HepG2 (cell line): Measurements from ENCODE around the gene CNTNAP1. TPM values are rescaled to one million over a fixed set of nuclear protein-coding genes. Genes with fewer than 3 reads are reported as not detected.

Experiments
- ATAC-seq: fragments of 200-7000 bp; cut with Tn5 transposase; 3 replicates; pipeline ENCODE4 v1.9.1; 2020; ENCODE audit warnings: mild to moderate bottlenecking, moderate library complexity
- BruUV-seq: library from RNA; stranded (reverse); fragments of 400-500 nt; replicated peaks from 2 replicates; lab custom pipeline; 2021; lab: Mats Ljungman, UMichigan
- CTCF ChIA-PET: fragments of 300-600 bp; formaldehyde crosslinking; extraction: SDS; loops from one replicate; lab custom pipeline; 2021; ENCODE audit warnings: low total read pairs, inconsistent platforms, low intra/inter-chr PET ratio; lab: Yijun Ruan, JAX
- POLR2A ChIA-PET: fragments of 350-600 bp; sonication (Branson Sonifier 250); formaldehyde crosslinking; loops from one replicate; lab custom pipeline; 2020; ENCODE audit warnings: antibody characterized with exemption, inconsistent platforms; lab: Yijun Ruan, JAX
- DNase-seq: peaks from one replicate; pipeline ENCODE4 v3.0.0-alpha.2; 2015; ENCODE audit warnings: low spot score
- FAIRE-seq: peaks from 3 replicates; lab custom pipeline; 2011; peaks lifted over from hg19 to GRCh38; lab: Jason Lieb, UNC
- H2AFZ ChIP-seq: one replicate; pipeline ENCODE4 v1.6.1; 2011; ENCODE audit warnings: low read length, inconsistent platforms
- H3K27ac ChIP-seq: fragments of 300-600 bp; 3 replicates; pipeline ENCODE4 v1.8.0; 2011; ENCODE audit warnings: mixed run types, mild to moderate bottlenecking, mixed read lengths, low read length, inconsistent platforms; ENCODE audit not compliant: insufficient read depth; ENCODE audit errors: extremely low read length
- H3K27me3 ChIP-seq, 2 experiments: fragments of 200-600 bp in 1 of 2; 2 replicates in 1 of 2; 3 replicates in 1 of 2; pipeline versions ENCODE4 v1.6.0 to v1.8.0; 2011; ENCODE audit warnings: low read length in 2 of 2, mild to moderate bottlenecking in 2 of 2, moderate library complexity in 2 of 2, inconsistent platforms in 1 of 2; ENCODE audit not compliant: insufficient read depth in 2 of 2, control insufficient read depth in 1 of 2
- H3K36me3 ChIP-seq, 2 experiments: fragments of 200-600 bp in 1 of 2; replicated peaks in 1 of 2; 2 replicates in 1 of 2; 3 replicates in 1 of 2; pipeline versions ENCODE4 v1.5.1 to v1.8.0; 2011; ENCODE audit warnings: low read length in 2 of 2, inconsistent platforms in 1 of 2; ENCODE audit not compliant: insufficient read depth in 2 of 2, control insufficient read depth in 1 of 2
- H3K4me1 ChIP-seq: 2 replicates; pipeline ENCODE4 v1.5.1; 2012; ENCODE audit warnings: low read length, inconsistent platforms; ENCODE audit not compliant: insufficient read depth
- H3K4me2 ChIP-seq: 2 replicates; pipeline ENCODE4 v1.6.0; 2011; ENCODE audit warnings: low read depth, low read length, inconsistent platforms
- H3K4me3 ChIP-seq, 3 experiments: fragments of 200-600 bp in 1 of 3; sonication (generic), shearing (Covaris generic) in 1 of 3; replicated peaks in 1 of 3; 2 replicates each; pipeline ENCODE4 v1.5.1; 2011 to 2016; ENCODE audit warnings: low read length in 3 of 3, inconsistent platforms in 2 of 3, low read depth in 2 of 3, mild to moderate bottlenecking in 2 of 3, control low read depth in 1 of 3, mixed read lengths in 1 of 3; ENCODE audit not compliant: insufficient read depth in 1 of 3
- H3K79me2 ChIP-seq: one replicate; pipeline ENCODE4 v1.6.1; 2011; ENCODE audit warnings: low read length, inconsistent platforms; ENCODE audit not compliant: insufficient read depth
- H3K9ac ChIP-seq: 2 replicates; pipeline ENCODE4 v1.6.0; 2011; ENCODE audit warnings: mild to moderate bottlenecking, low read depth, low read length, inconsistent platforms; ENCODE audit not compliant: insufficient read depth
- H3K9me3 ChIP-seq: 2 replicates; pipeline ENCODE4 v1.5.1; 2012; ENCODE audit warnings: mild to moderate bottlenecking, low read length
- H4K20me1 ChIP-seq: 2 replicates; pipeline ENCODE4 v1.6.0; 2011; ENCODE audit warnings: inconsistent platforms, mild to moderate bottlenecking, low read length, moderate library complexity; ENCODE audit not compliant: insufficient read depth
- CEBPG ChIP-seq: IDR thresholded peaks from 2 replicates; pipeline ENCODE4 v1.6.1; 2016
- FOXA1 ChIP-seq, 2 experiments: fragments of 450-650 bp in 1 of 2; sonication (generic) in 1 of 2; formaldehyde crosslinking in 1 of 2; IDR thresholded peaks; 2 replicates each; pipeline versions ENCODE4 v1.4.0 to v1.6.1; 2016 to 2020; ENCODE audit warnings: missing genetic modification reagents in 1 of 2
- HNRNPL ChIP-seq: fragments of 200-400 bp; formaldehyde crosslinking; IDR thresholded peaks from 2 replicates; pipeline ENCODE4 v1.6.1; 2017; ENCODE audit warnings: mild to moderate bottlenecking, low read depth, low read length
- KMT2B ChIP-seq: IDR thresholded peaks from 2 replicates; pipeline ENCODE4 v1.6.1; 2016; ENCODE audit warnings: missing genetic modification reagents, missing compliant biosample characterization
- MAFK ChIP-seq, 2 experiments: IDR thresholded peaks in 1 of 2; conservative IDR thresholded peaks in 1 of 2; 2 replicates each; pipeline ENCODE4 v1.6.1; 2011; ENCODE audit warnings: improper control_type of control experiment in 2 of 2, low read length in 2 of 2
- SOX6 ChIP-seq, 2 experiments: fragments of 450-650 bp in 1 of 2; sonication (generic) in 1 of 2; formaldehyde crosslinking in 1 of 2; IDR thresholded peaks; 2 replicates each; pipeline versions ENCODE4 v1.4.0 to v1.6.1; 2017 to 2020; ENCODE audit warnings: antibody characterized with exemption in 1 of 2, mild to moderate bottlenecking in 1 of 2, missing genetic modification reagents in 1 of 2
- STAG1 ChIP-seq: sonication (generic); formaldehyde crosslinking; IDR thresholded peaks from 2 replicates; pipeline ENCODE4 v1.4.0; 2020; ENCODE audit warnings: missing genetic modification reagents
- TEAD2 ChIP-seq: sonication (generic); formaldehyde crosslinking; IDR thresholded peaks from 2 replicates; pipeline ENCODE4 v1.9.0; 2021; ENCODE audit warnings: missing genetic modification reagents
- ZNF766 ChIP-seq: sonication (generic); formaldehyde crosslinking; IDR thresholded peaks from 2 replicates; pipeline ENCODE4 v1.5.0; 2020; ENCODE audit warnings: missing genetic modification reagents, borderline replicate concordance
- WGBS: methylation state at CpG from one replicate; pipeline ENCODE4 v1.1.6; 2017; ENCODE audit warnings: low lambda C conversion rate; 5-methylcytosine and 5-hydroxymethylcytosine counted together
- in situ Hi-C: cut with HindIII; loops from 2 replicates; pipeline ENCODE4 v1.10.0; 2017; ENCODE audit warnings: low pct_unique_long_range_greater_than_20kb; ENCODE audit not compliant: extremely low pct_ligation_motif_present
- intact Hi-C: fragments of 100-400 bp; cut with micrococcal nuclease; formaldehyde crosslinking; loops from one replicate; pipeline ENCODE4 v1.10.0; 2022; ENCODE audit not compliant: unreplicated experiment
- polyA plus RNA-seq, 8 experiments: library from polyadenylated mRNA; depleted of rRNA in 3 of 8; stranded (reverse) in 7 of 8; unstranded in 1 of 8; fragments of >200 nt; fragmentation: Illumina TruSeq in 4 of 8; extraction: Trizol in 4 of 8; gene quantifications; 2 replicates each; pipeline versions ENCODE4 v1.2.1 to v1.2.3, GENCODE V29; 2011 to 2016; ENCODE audit warnings: low read depth in 4 of 8, missing spikeins in 1 of 8, mixed read lengths in 1 of 8; ENCODE audit not compliant: insufficient read depth in 1 of 8
- total RNA-seq, 5 experiments: library from RNA; depleted of rRNA; stranded (reverse); fragments of >200 nt; fragmentation: Illumina TruSeq; extraction: Trizol; gene quantifications; 2 replicates each; pipeline ENCODE4 v1.2.3, GENCODE V29; 2016; ENCODE audit warnings: low read depth in 1 of 5
- TF ChIP-seq, protein P1 (sequence below): sonication (generic); formaldehyde crosslinking; IDR thresholded peaks from 2 replicates; pipeline ENCODE4 v1.4.0; 2020; ENCODE audit warnings: missing genetic modification reagents
- TF ChIP-seq, protein P2 (sequence below): sonication (generic); formaldehyde crosslinking; IDR thresholded peaks from 2 replicates; pipeline ENCODE4 v1.4.0; 2020; ENCODE audit warnings: mild to moderate bottlenecking, missing genetic modification reagents
- TF ChIP-seq, protein P3 (sequence below): sonication (generic); formaldehyde crosslinking; IDR thresholded peaks from 2 replicates; pipeline ENCODE4 v1.4.0; 2020; ENCODE audit warnings: missing genetic modification reagents, borderline replicate concordance

The CNTNAP1 gene
- total and polyA plus RNA-seq, 2 of the 13 experiments (the other 11 are each of a cell fraction or from before 2014, with no cell fraction given): 4.5 to 7.7 TPM

DNA sequence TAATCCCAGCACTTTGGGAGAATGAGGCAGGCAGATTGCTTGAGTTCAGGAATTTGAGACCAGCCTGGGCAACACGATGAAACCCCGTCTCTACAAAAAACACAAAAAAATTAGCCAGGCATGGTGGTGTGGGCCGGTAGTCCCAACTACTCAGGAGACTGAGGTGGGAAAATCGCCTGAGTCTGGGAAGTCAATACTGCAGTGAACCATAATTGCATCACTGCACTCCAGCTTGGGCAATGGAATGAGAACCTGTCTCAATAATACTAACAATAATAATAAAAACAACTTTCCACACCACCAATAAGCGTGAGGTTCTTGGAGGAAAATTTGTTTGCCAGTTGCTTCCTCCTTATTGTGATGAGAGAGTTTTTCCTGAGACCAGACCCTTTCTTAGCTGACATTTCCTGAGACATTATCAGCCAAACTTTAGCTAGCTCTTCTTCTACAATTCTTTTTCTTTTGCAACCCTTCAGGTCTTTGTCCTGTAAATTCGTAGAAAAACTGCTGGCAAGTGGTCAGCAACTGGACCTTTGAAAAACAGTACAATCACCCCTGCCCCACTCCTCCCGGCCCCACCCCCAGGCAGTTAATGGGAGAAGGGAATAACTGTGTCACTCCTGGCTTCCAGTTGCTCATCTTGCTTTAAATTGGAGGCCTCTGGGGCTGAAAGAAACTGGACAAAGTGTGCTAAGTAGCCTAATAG lies 66.0 kb downstream of the CNTNAP1 start:
- no TSS peak for BruUV-seq
- peaks cover 57% of the 10 kb centered on the region for H3K4me1 ChIP-seq
- peaks cover 9% of the 10 kb centered on the region for H3K79me2 ChIP-seq
- H2AFZ ChIP-seq: no peak overlapping the region
- no peaks in the 10 kb centered on the region for H3K36me3 ChIP-seq
- intact Hi-C loops: no loop called here
- no peaks in the 10 kb centered on the region for H4K20me1 ChIP-seq
- FAIRE-seq: no peak
- ChIA-PET POLR2A (interaction anchor here (0.8 to 4.4 kb wide), 11 partner anchors 9 to 144 kb away, joined by 3 to 45 read pairs (median 4); partner anchors contain the start of genes BECN1, RAMP2, TUBG2 and VPS25), CTCF (no interaction called here)
- in situ Hi-C loops: no loop called here
- H3K9ac ChIP-seq: peak overlapping the region; percentile 14; the same call in 1 of the 2 replicates
- H3K4me2 ChIP-seq: peak overlapping the region; percentile 78
- H3K27me3 ChIP-seq: no peaks in the 10 kb centered on the region
- H3K27ac ChIP-seq: no peak overlapping the region
- ATAC-seq: no peak
- no peak overlapping the region for H3K4me3 ChIP-seq
- no peaks in the 10 kb centered on the region for H3K9me3 ChIP-seq
- no peak for DNase-seq
- WGBS: 5% methylated on average over 7 of the region's 7 CpGs
- TF ChIP-seq KMT2B (CRISPR knock-in tag) (no peak), SOX6 (IDR thresholded peaks at IDR 0.05) (no peak), SOX6 (CRISPR knock-in tag; IDR thresholded peaks at IDR 0.05) (no peak), TEAD2 (CRISPR knock-in tag) (no peak), HNRNPL (no peak), MAFK (conservative IDR thresholded peaks at IDR 0.05 in 1 of 2, IDR thresholded peaks at IDR 0.05 in 1 of 2; ENCODE audit: low read length in 2 of 2) (no peak), CEBPG (CRISPR knock-in tag) (peak; percentile 68), ZNF766 (CRISPR knock-in tag) (no peak), FOXA1 (IDR thresholded peaks at IDR 0.05) (no peak), FOXA1 (CRISPR knock-in tag; IDR thresholded peaks at IDR 0.05) (no peak), STAG1 (CRISPR knock-in tag) (no peak)
- TF ChIP-seq, protein P1, sequence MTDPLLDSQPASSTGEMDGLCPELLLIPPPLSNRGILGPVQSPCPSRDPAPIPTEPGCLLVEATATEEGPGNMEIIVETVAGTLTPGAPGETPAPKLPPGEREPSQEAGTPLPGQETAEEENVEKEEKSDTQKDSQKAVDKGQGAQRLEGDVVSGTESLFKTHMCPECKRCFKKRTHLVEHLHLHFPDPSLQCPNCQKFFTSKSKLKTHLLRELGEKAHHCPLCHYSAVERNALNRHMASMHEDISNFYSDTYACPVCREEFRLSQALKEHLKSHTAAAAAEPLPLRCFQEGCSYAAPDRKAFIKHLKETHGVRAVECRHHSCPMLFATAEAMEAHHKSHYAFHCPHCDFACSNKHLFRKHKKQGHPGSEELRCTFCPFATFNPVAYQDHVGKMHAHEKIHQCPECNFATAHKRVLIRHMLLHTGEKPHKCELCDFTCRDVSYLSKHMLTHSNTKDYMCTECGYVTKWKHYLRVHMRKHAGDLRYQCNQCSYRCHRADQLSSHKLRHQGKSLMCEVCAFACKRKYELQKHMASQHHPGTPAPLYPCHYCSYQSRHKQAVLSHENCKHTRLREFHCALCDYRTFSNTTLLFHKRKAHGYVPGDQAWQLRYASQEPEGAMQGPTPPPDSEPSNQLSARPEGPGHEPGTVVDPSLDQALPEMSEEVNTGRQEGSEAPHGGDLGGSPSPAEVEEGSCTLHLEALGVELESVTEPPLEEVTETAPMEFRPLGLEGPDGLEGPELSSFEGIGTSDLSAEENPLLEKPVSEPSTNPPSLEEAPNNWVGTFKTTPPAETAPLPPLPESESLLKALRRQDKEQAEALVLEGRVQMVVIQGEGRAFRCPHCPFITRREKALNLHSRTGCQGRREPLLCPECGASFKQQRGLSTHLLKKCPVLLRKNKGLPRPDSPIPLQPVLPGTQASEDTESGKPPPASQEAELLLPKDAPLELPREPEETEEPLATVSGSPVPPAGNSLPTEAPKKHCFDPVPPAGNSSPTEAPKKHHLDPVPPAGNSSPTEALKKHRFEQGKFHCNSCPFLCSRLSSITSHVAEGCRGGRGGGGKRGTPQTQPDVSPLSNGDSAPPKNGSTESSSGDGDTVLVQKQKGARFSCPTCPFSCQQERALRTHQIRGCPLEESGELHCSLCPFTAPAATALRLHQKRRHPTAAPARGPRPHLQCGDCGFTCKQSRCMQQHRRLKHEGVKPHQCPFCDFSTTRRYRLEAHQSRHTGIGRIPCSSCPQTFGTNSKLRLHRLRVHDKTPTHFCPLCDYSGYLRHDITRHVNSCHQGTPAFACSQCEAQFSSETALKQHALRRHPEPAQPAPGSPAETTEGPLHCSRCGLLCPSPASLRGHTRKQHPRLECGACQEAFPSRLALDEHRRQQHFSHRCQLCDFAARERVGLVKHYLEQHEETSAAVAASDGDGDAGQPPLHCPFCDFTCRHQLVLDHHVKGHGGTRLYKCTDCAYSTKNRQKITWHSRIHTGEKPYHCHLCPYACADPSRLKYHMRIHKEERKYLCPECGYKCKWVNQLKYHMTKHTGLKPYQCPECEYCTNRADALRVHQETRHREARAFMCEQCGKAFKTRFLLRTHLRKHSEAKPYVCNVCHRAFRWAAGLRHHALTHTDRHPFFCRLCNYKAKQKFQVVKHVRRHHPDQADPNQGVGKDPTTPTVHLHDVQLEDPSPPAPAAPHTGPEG (CRISPR knock-in tag): no peak
- TF ChIP-seq, protein P2, sequence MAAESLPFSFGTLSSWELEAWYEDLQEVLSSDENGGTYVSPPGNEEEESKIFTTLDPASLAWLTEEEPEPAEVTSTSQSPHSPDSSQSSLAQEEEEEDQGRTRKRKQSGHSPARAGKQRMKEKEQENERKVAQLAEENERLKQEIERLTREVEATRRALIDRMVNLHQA: no peak
- TF ChIP-seq, protein P3, sequence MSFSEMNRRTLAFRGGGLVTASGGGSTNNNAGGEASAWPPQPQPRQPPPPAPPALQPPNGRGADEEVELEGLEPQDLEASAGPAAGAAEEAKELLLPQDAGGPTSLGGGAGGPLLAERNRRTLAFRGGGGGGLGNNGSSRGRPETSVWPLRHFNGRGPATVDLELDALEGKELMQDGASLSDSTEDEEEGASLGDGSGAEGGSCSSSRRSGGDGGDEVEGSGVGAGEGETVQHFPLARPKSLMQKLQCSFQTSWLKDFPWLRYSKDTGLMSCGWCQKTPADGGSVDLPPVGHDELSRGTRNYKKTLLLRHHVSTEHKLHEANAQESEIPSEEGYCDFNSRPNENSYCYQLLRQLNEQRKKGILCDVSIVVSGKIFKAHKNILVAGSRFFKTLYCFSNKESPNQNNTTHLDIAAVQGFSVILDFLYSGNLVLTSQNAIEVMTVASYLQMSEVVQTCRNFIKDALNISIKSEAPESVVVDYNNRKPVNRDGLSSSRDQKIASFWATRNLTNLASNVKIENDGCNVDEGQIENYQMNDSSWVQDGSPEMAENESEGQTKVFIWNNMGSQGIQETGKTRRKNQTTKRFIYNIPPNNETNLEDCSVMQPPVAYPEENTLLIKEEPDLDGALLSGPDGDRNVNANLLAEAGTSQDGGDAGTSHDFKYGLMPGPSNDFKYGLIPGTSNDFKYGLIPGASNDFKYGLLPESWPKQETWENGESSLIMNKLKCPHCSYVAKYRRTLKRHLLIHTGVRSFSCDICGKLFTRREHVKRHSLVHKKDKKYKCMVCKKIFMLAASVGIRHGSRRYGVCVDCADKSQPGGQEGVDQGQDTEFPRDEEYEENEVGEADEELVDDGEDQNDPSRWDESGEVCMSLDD (CRISPR knock-in tag): no peak
